Femur (tissue), 1 donor: ENCODE measurements around the gene MFN2.

Source experiments
- DNase-seq: peaks from one replicate; pipeline ENCODE4 v3.0.0-alpha.2; 2017

MFN2 gene

DNA sequence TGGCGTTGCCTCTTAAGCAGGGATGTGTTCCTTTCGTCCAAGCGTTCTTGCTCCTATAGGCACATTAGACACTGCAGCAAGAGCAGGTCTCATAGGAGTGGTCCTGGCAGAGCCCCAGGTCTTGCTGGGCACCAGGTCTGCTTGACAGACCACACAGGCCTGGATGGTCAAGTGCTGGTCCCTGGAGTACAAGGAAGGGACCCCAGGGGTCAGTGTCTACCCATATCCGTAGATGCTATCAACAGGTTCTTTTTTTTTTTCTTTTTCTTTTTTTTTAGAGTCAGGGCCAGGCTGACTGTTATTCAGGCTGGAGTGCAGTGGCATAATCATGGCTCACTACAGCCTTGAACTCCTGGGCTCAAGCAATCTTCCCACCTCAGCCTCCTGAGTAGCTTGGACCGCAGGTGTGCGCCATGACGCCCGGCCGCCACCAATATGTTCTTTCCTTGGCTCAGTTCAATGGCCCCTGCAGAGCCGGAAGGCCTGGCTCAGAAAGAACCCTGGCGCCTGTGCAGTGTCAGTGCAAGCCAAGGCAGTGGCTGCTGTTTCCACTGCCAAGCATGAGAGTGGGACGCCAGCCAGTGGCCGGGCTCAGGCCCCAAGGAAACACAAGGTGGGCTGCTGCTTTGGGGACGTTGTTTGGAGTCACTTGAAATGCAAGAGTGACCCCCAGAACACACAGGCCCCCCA, 72.9 kb downstream of the MFN2 start:
- peak; percentile 63 for DNase-seq

DNA sequence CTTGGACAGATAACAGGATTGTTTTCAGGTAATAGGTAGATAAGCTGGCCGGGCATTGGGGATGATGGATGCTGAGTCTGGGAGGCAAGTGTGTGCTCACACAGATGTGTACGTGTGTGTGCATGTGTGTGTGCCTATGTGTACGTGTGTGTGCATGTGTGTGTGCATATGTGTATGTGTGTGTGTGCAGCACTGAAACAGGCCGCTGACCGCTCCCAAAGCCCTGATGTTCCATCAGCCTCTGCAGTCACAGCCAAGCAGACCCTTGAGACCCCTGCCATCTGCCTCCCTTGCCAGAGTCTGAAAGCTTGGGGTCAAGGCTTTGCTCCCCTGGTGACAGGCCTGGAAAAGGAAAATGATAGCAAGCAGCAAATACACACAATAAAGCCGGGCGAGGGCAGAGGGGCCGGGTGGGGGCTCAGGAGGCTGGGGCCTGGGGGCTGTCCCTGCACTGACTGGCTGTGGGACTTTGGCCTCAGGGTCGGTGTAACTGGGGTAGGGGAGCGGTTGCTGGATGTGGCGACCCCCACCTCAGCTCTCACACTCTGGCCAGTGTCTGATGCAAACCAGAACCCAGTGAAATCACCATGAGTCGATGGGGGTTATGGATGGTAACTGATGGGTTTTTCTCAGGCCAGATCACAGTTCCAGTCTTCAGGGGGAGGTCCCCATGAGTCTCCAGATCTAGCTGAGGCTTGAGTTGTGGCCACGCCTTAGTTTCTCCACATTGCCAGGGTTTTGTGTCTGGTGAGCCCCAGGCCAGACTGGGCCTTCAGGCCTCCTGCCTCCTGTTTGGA, 73.7 kb downstream of the MFN2 start:
- DNase-seq: no peak

DNA sequence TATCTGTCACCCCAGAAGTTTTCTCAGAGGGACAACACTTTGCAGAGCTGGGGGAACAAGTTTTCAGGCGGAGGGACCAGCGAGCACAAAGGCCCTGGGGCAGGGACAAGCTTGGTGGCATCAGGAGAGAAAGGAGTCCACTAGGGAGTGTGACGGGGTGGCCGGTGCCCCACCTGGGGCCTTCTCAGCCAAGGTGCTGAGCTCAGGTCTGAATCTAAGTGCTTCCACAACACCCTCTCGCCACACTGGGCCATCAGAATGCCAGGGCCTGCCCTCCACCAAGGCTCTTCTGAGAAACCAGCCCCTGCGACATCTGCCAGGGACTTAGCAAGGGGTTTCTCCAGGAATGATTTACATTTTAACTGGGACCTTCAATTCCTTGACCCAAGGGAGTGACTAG, 75.0 kb downstream of the MFN2 start:
- no peak for DNase-seq

DNA sequence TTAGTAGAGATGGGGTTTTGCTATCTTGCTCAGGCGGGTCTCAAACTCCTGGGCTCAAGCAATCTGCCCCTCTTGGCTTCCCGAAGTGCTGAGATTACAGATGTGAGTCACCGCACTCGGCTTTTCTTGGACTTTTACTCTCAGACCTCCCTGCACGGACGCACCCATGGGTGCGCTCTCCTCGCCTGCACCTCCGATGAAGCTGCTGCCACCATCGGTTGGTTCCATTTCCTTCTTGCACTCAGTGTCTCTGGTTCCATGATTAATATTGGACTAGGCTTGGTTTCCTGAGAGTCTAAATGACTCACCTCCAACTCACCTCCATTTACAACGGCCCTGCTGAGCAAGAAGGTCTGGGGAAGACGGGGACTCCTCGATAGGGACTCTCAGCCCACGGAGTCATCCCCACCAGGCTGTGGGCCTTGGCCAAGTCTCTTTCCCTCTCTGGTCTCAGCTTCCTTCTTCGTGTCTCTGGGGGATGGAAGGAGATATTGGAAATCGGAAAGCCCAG, 76.1 kb downstream of the MFN2 start:
- DNase-seq: no peak

DNA sequence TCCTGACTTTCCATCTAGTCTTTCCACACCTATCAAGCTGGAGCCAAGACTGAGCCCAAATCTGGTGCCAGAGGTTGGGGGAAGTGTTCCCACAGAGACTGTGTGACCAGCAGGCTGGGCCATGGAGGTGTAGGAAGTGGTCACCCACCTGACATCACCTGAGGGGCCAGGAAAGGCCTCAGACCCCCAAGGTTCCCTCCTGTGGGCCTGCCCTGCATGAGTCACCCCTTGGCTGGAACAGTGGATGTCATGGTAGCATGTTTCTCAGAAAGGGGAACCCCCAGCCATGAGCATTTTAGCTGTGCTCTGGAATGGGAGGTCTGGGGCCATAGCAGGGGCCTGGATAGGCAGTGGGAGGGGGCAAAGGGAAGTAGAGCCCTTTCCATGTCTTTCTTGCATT, 77.1 kb downstream of the MFN2 start:
- DNase-seq: no peak

DNA sequence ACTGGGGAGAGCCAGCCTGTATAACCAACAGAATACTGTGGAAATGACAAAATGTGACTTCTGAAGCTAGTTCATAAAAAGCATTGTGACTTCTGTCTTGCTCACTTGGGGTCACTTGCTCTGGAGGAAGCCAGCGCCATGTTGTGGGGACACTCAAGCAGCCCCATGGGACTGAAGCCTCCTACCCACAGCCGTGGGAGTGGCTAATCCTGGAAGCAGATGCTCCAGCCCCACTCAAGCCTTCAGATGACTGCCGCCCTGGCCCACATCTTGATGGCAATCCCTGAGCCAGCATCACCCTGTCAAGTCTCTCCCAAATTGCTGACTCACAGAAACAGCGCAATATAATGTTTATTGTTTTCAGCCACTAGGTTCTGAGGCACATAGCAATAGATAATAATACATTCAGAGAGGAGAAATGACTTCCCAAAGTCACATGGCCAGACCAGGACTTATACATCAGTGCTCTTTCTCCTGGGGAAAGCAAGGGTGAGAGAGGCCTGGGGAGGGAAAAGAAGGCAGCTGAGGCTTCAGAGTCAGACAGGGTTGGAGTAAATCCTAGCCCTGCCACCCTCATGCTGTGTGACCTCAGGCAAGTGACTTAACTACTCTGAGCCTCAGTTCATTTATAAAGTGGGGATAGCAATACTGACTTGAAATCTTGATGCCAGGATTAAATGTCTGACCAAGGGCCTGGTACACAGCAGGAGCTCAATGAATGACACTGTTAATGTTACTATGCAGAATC, 77.9 kb downstream of the MFN2 start:
- no peak for DNase-seq

DNA sequence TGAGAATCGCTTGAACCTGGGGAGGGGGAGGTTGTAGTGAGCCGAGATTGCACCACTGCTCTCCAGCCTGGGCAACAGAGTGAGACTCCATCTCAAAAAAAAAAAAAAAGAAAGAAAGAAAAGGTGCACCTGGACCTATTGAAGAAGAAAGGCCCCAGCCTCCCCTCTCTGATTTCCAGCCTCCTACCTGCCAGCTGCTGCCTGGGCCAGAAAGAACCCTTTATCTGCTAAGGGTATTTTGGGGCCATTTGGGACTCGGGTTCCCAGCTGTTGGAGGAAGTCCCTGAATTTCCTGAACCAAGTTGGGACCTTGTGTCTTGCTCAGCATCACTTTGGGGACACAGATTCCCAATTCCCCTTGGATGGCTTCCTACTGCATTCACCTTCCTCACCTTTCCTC, 79.0 kb downstream of the MFN2 start:
- no peak for DNase-seq

DNA sequence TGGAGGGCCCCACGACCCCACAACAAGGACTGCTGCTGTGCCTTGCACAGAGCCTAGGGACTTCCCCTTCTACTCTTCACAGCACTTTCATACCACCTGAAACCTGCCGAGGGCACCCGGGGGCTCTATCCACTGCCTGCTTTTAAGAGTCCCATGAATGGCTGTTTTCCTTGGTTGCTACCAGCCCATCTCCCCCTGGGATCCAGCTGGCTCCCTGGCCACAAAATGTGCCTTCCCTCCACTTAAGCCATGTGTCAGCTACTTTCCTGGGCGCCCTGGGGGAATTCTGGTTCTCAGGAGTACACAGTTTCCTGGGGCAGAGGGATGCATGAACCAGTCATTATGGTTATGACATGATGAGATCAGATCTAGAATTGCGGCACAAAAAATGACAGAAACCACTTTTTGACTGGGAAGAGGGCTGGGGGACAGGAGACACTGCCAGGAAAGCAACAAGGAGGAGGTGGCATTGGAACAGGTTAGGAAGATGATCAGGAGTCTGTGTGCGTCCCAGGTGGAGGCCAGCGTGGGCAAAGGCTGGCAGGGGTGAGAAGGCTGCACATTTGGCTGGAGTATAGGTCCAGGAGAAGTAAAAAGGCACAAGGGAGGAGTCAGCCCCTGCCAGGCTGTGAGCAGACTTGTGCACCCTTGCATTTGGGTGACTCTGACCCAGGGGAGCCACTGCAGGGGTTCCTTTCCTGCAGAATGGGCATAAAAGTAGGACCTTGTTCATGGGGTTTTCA, 79.6 kb downstream of the MFN2 start:
- DNase-seq: peak; percentile 42

DNA sequence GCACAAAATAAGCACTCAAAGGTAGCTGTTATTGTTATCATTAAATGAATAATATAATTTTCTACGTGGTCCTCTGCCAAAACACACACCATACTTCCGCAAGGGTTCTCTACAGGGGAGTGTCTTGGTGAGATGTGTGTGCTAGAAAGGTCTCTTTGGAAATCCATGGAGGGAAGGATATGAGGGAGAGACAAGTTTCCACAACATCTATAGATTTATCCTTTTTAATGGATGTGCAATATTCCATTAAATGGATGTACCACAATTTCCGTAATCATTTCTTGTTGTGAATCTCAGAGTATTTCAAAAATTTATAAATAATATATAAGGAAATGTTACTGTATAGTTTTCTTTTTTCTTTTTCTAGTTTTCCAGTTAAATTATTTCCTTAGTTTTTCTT, 80.3 kb downstream of the MFN2 start:
- DNase-seq: no peak
